Ishikawa (cell line): ENCODE measurements around the gene ARPP19.

Experiments used
- CEBPB ChIP-seq: IDR thresholded peaks from 2 replicates; pipeline ENCODE4 v1.6.1; 2012
- CREB1 ChIP-seq: IDR thresholded peaks from 2 replicates; pipeline ENCODE4 v1.6.1; 2012; ENCODE audit warnings: low read depth
- EGR1 ChIP-seq: IDR thresholded peaks from 2 replicates; pipeline ENCODE4 v1.6.1; 2012
- EP300 ChIP-seq: IDR thresholded peaks from 2 replicates; pipeline ENCODE4 v1.6.1; 2012; ENCODE audit warnings: borderline replicate concordance
- FOXM1 ChIP-seq: IDR thresholded peaks from 2 replicates; pipeline ENCODE4 v1.6.1; 2012; ENCODE audit warnings: low read depth, borderline replicate concordance
- MAX ChIP-seq: IDR thresholded peaks from 2 replicates; pipeline ENCODE4 v1.6.1; 2012
- NFIC ChIP-seq: IDR thresholded peaks from 2 replicates; pipeline ENCODE4 v1.6.1; 2012
- RAD21 ChIP-seq: IDR thresholded peaks from 2 replicates; pipeline ENCODE4 v1.6.1; 2012; ENCODE audit warnings: low read depth
- TAF1 ChIP-seq: IDR thresholded peaks from 2 replicates; pipeline ENCODE4 v1.6.1; 2012; ENCODE audit warnings: low read depth, mild to moderate bottlenecking
- TCF12 ChIP-seq: IDR thresholded peaks from 2 replicates; pipeline ENCODE4 v1.6.1; 2012; ENCODE audit warnings: low read depth
- TEAD4 ChIP-seq: IDR thresholded peaks from 2 replicates; pipeline ENCODE4 v1.6.1; 2012
- USF1 ChIP-seq: IDR thresholded peaks from 2 replicates; pipeline ENCODE4 v1.6.1; 2012
- YY1 ChIP-seq: IDR thresholded peaks from 2 replicates; pipeline ENCODE4 v1.6.1; 2012; ENCODE audit warnings: low read depth
- ZBTB7A ChIP-seq: IDR thresholded peaks from 2 replicates; pipeline ENCODE4 v1.6.1; 2012; ENCODE audit warnings: low read depth
- TF ChIP-seq, protein P1 (sequence below): IDR thresholded peaks from 2 replicates; pipeline ENCODE4 v1.6.1; 2012; ENCODE audit warnings: low read depth, mild to moderate bottlenecking

The ARPP19 gene

DNA sequence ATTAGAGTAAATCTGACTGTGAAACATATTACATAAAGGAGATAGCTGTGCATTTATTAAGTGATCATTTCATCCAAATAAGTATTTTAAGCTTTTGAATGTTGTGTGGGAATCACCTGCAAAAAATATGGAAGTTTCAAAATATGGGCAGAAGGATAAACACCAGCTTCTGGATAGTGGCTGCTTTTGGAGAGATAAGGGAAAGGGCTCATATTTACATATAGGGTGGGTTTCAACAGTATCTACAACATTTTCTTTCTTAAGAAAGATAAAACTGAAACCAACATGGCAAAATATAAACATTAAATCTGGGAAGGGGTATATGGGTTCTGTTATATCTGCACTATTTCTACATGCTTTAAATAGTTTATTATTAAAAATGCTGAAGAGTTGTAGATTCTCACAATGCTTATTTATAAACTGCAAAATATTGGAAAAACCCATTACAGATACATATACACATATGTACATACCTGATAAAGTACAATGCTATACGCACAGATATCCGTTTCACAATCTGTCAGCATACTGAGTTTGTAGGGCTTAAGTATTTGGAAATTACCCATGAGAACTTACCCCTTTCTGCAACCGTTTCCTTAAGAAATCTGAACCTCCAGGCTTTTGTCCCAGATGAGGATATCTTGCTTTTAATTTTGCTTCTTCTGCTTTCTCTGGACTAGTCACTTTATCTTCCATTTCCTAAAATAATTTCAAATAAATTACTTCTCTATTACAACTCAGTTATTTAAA, 12.1 kb downstream of the ARPP19 start:
- TF ChIP-seq EP300 (no peak), ZBTB7A (no peak), USF1 (no peak), MAX (no peak), EGR1 (no peak), CEBPB (no peak), NFIC (no peak), TCF12 (no peak), TAF1 (no peak), YY1 (no peak), FOXM1 (no peak), RAD21 (no peak), CREB1 (no peak), TEAD4 (no peak)
- TF ChIP-seq, protein P1, sequence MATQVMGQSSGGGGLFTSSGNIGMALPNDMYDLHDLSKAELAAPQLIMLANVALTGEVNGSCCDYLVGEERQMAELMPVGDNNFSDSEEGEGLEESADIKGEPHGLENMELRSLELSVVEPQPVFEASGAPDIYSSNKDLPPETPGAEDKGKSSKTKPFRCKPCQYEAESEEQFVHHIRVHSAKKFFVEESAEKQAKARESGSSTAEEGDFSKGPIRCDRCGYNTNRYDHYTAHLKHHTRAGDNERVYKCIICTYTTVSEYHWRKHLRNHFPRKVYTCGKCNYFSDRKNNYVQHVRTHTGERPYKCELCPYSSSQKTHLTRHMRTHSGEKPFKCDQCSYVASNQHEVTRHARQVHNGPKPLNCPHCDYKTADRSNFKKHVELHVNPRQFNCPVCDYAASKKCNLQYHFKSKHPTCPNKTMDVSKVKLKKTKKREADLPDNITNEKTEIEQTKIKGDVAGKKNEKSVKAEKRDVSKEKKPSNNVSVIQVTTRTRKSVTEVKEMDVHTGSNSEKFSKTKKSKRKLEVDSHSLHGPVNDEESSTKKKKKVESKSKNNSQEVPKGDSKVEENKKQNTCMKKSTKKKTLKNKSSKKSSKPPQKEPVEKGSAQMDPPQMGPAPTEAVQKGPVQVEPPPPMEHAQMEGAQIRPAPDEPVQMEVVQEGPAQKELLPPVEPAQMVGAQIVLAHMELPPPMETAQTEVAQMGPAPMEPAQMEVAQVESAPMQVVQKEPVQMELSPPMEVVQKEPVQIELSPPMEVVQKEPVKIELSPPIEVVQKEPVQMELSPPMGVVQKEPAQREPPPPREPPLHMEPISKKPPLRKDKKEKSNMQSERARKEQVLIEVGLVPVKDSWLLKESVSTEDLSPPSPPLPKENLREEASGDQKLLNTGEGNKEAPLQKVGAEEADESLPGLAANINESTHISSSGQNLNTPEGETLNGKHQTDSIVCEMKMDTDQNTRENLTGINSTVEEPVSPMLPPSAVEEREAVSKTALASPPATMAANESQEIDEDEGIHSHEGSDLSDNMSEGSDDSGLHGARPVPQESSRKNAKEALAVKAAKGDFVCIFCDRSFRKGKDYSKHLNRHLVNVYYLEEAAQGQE = no peak

- TF ChIP-seq, protein P1 = no peak
- TF ChIP-seq YY1 (no peak), TCF12 (no peak), RAD21 (no peak), EP300 (no peak), MAX (no peak), TAF1 (no peak), USF1 (no peak), CREB1 (no peak), NFIC (no peak), CEBPB (no peak), EGR1 (no peak), ZBTB7A (no peak), FOXM1 (no peak), TEAD4 (no peak)
These were observed 16.5 kb downstream of the ARPP19 start for GRCh38 chr15:52552303-52552702.

GRCh38 chr15:52551762-52552161, 17.1 kb downstream of the ARPP19 start:
- TF ChIP-seq FOXM1 (no peak), EGR1 (no peak)

- no peak for TF ChIP-seq EP300
- TF ChIP-seq YY1 = no peak
- no peak for TF ChIP-seq TCF12
- TF ChIP-seq RAD21 = no peak
- no peak for TF ChIP-seq TEAD4
- no peak for TF ChIP-seq MAX
- TF ChIP-seq USF1 = no peak
- TF ChIP-seq CREB1 = no peak
- TF ChIP-seq NFIC = no peak
- TF ChIP-seq, protein P1 = no peak
- no peak for TF ChIP-seq EGR1
- TF ChIP-seq ZBTB7A = no peak
- TF ChIP-seq TAF1 = no peak
- no peak for TF ChIP-seq FOXM1
- TF ChIP-seq CEBPB = no peak
These were observed 22.6 kb downstream of the ARPP19 start for GRCh38 chr15:52546031-52546751.
